NCI-H748 (cell line): ENCODE results near the gene WDR1.
"Not testable (repeated sequence)": the region's sequence is repeated elsewhere in the genome, so short reads cannot be mapped to it uniquely, and the experiment has no call there.

Experiments used
- DNase-seq: peaks from one replicate; lab custom pipeline; 2025; ENCODE audit not compliant: unreplicated experiment; lab: John Stamatoyannopoulos, UW

Gene WDR1

DNA sequence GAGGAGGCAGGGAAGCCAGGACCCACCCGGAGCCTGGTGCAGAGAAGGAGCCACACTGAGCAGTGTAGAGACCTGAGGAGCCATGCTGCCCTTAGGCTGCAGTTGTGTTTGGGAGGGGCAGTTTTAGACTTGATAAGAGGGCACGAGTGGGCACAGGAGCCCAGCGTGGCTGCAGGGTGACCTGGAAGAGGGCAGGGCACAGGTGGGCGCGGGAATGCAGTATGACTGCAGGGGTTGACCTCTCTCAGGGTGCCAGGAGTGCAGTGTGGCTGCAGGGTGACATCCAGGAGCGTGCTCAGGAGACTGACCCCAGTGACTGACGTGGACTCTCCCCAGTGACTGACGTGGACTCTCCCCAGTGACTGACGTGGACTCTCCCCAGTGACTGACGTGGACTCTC is 14.6 kb upstream of the WDR1 start:
- no peak for DNase-seq

DNA sequence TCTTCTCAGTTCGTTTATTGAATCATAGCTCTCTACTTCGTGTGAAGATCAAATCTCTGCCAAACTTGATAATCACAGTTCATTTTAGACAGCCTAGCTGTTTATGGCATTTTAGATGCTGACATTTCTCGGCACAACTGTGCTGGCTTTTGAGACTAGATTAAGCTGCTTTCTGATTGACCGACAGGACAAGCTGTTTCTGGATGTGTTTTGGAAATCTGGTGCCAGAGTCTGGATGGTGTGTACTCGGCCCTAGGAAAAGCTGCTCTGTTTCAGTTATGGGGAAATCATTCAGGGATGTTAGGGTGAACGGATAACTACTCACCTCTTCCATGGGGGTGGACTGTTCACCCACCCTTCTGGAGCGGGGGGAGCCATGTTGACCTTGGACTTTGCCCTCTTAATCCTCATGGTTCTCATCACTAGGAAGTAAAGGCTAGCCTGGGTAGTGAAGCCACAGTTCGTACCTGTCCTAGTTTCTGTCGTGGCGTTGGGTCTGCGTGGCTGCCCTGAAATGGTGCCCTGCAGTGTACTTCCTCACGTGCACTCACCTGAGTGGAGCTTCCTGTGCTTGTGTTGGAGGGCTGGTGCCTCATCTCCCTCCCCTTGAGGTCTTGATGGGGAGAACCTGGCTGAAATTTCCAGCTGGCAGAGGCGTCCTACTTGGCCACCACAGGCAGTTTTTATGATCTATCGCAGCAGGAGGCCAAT is 13.7 kb upstream of the WDR1 start:
- no peak for DNase-seq

DNA sequence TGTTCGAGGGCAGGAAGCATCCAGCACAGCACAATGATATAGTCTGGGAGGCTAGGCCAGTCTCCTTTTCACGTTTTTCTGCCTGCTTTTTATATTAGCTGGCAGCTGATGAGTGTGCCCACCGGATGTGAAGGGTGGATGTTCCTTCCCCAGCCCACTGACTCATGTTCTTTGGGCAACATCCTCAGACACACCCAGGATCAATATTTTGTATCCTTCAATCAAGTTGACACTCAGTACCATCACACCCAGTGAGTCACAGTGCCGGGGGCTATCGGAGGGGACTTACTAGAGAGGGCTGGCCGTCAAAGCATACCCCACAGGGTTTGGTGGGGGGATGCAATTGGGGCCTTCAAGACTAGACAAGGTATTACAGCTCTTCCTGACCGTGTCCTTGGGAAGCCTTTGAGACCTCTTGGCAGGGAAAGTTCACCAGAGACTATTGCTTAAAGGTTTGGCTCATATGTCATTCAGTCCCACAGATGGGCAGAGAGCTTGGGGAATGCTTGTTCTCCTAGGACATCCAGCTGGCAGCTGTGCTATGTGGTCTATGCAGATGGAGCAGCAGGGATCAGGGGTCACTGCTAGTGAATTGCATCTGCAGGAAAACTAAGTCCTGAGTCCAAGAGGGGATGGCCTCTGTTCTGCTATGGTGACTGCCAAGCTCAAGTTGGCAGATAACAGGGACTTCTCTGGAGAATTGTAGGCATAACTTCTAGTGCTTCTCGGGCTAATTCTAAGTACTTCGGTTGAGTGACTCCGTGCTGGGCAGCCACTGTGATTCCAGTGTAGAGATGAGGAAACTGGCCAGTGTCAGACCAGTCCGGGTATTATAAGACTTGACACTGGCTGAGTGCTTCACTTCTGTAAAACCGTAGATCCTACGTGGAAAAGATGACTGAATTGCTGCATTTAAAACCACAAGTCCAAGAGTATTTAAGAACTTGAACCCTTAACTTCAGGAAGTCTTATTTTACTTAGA is 12.9 kb upstream of the WDR1 start:
- DNase-seq = no peak

DNA sequence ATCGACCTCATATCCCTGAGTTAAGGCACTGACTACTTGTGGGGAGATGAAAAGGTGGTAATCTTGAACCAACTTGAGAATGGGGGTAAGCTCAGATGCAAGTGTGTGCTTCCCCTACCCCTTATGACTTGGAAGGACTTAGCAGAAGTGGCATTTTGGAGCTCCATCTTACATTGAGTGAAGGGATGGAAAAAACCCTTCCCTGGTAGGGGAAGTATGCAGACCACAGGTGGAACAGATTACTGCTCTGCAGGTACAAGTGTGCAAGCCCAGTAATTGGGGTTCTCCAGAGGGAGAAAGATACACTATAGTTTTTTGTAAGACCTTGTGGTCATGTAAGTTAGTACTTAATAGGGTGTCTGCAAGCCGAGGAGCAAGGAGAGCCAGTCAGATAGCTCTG is 12.2 kb upstream of the WDR1 start:
- no peak for DNase-seq

DNA sequence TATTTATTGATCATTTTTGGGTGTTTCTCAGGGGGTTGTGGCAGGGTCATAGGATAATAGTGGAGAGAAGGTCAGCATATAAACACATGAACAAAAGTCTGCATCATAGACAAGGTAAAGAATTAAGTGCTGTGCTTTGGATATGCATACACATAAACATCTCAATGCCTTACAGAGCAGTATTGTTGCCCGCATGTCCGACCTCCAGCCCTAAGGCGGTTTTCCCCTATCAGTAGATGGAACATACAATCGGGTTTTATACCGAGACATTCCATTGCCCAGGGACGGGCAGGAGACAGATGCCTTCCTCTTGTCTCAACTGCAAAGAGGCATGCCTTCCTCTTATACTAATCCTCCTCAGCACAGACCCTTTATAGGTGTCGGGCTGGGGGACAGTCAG is 10.9 kb upstream of the WDR1 start:
- not testable (repeated sequence) for DNase-seq

DNA sequence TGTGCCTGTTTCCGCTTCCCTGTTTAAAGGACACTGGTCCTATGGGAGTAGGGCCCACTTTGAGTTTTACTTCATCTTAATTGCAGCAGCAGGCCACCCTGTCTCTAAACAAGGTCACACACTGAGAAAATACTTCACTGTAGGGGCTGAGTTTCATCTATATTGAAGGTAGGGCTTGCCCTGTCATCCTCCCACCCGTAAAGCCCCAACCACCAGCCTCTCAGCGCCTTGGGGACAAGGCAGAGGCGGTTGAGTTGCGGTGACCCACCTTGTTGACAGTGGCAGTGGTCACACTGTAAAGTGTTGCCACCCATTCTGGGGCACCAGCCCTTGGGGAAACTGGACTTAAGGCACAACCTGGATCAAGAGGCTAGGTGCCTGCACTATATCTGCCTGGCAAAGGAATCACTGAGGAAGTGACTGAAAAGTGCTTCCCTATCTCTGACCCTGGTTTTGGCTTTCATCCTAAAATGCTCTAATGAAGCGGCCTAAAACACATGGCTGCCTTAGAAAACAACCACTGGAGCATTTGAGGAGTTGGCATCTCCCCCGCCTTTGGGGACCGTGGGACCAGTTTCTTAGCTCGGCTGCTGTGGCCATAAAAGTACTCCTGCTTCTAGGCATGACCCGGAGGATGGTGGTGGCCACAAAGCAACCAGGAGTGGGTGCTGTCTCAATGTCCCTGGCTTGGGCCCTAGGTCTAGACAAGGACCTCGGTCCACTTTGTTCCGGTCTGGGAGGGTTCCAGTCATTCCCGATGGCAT is 7.8 kb upstream of the WDR1 start:
- DNase-seq = no peak

DNA sequence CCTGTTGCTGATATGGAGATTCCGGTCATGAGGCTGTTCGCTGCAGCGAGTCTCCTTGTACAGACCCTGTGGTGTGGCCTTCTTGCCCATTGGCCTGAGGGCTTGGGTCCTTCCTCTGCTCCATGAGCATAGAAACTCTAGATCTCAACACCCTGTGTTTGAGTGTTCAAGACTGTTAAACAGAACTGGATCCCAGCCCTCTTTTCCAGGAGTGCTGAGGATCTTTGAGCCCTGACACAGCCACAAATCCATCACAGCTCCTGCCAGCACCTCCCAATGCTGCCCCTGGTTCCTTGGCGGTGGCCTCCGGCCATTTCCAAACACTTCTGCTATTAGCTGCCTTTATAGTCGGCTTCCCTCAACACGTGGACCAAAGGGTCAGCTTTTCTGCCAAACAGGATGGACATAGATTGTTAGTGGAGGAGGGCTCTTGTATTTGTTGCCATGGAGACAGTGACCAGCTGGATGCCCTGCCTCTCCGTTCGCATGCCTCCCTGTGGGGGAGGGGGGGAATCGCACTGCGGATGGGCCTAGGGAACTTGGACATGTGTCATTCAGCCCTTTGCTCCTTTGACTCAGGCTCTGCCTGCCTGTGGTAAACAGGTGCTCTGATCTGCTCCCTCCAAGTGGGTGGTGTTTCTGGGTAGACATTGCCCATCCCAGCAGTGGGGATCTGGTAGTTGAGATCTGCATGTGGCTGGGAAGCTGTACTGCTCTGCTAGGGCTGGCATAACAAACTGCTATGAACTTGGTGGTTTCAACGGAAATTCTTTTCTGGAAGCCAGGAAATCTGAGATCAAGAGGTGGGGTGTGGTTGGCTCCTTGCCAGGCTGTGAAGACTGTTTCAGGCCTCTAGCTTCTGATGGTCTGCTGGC is 6.9 kb upstream of the WDR1 start:
- DNase-seq = peak; percentile 76

DNA sequence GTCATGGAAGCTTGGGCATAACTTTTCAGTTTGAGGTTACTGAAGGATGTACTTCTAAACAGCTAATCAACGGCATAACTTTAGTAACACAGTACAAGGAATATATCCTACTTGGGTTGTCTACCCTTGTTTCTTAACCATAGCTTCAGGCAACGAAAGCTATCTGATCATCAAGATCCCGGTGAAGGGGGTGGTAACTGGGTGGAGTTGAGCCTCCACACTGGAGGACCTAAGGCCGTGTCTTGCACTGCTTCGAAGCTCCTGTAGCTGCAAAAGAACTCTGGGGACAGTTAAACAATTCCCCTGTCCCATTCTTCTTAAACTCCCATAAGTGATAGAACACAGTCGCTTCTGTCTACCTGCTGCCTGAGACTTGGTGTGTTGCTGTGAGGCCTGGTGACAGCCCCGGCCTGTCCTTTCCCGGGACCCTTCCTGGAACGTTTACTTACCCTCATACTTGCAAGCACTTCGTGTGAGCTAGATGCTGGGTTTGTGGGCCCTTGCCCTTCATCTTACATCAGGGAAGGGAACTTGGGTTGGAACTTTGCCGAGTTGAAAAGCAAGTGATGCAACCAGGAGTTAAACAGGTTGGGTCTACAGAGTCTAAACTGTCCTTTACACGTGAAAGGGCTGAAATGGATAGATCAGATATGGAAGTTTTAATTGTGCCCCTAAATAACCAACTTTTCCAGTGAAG is 5.8 kb upstream of the WDR1 start:
- no peak for DNase-seq

DNA sequence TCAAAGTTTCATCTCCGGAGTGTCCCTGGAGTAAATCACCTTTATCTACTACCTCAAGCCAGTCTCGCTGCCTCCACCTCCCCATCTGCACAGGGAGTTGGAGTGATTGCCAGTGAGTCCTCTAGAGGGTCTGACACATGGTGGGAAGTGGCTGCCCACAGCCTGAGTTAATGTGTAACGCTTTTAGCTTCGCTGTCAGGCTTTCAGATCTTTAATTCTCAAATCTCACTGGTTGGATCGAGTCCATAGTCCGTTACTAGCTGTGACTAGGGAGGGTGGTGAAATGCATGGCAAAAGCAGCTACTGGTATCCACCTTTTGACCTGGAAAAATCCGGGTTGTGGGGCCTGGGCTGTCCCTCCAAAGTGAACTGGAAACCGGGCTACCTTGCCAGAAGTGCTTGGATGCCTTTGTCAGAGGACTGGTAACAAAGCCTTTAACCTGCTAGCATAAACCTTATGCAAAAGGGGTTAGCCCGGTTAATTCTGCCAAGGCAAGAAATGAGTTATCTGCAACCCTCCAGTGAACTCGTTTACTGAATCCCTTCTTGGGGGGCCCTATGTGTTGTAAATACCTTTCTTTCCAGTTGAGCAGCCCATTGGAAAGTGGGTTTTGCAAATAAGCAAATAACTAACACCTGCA is 5.1 kb upstream of the WDR1 start:
- no peak for DNase-seq

DNA sequence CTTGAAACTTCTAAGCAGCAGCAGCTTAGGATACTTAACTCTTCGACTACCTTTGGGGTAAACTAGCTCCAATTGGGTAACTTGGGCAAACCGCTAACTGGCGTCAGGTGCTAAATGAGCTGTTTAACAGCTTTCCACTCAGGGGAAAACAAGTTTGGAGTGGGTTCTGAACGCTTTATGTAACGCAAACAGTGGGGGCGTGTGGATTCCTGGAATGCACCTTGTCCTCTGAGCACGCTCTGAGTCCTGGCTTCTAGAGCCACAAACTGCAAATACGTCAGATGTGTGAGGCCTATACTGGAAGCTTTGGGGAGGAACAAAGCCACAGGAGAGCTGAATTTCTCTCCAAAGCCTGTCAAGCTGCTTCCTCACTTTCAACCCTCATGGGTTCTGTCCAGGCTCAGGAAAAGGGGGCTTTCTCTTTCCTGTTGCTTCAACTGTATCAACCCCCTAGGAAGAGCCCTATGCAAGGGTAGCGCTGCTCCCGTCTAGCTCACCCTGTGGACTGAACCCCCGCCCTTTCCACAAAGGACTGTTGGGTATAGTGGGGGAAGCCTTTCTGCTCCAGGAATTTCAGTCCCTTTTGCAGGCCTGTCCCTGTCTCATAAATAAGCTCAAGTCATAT is 4.5 kb upstream of the WDR1 start:
- DNase-seq = no peak

DNA sequence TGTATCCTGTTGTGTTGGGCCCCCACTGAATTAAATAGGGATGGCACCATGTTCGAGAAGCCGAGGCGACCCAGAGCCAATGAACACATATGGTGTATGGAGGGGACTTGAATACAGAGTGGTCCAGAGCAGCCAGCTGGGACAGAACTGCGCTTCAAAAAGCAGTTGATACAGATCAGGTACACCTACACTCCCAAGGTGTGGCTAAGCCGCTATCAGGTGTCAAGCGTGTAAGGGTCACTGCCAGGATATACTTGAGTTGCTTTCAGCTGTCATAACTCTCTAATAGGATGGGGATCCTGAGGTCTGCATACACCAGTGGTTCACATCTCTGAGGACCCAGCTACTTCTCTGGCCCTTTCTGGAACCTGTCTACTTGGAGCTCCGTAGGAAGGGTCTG is 3.2 kb upstream of the WDR1 start:
- DNase-seq = peak; percentile 3

DNA sequence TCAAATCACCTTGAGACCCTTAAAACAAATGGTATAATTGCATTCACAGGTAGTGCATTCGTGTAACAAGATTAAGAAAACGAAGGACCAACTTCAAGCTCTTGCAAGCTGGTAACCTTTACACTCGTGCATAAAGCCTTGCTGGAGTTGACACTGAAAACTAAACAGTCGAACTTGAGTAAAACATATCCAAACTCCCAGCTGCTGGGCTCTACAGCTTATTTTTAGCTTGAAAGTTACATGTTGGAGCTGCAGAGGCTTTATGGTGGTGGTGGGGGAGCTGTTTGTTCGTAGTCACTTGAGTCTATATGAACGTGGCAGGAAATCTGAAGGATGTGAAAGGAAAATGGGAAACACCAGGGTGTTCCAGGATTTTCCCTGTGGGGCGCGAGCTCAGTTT is 2.7 kb upstream of the WDR1 start:
- no peak for DNase-seq

DNA sequence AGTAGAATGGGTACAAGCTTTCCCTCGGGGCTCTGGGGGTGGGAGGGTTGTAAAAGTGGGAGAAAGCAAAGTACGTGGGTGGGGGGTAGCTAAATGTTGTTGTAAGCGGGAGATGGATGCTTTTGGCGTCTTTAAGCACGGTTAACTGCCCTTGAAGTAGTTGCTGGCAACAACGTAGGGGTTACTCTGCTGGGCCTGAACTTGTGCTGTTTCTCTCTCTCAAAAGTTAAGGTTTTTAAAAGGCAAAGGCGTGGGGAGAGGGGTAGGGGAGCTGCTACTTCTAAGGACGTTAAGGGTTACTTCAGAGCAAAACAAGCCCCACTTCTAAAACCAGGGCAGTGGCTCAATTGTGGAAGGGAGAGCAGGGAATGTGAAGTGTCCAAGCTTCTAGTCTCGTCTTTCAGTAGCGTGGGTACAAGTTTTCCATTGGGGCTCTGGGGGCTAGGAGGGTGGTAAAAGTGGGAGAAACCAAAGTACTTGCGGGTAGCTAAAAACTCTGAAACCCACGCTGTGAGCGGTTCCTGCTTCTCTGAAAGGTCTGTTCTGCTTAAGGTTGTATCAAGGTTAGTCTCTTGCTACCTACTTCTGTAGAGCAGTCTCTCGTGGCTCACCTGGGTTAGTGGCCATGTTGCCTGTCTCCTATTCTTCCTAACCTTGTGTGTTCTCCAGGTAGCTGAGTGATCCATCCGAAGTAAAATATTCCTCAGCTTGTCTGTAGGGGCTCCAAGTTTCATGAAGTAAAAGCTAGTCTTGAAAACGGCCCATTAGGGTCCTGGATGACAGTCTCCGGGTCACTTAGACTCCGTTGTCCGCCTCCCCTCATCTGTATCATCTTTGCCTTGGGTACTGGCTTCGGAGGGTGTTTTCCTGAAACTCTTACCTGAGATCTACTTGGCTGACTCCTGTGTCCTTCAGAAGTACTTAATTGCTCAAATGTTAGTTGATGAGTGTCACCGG is 1.7 kb upstream of the WDR1 start:
- no peak for DNase-seq

DNA sequence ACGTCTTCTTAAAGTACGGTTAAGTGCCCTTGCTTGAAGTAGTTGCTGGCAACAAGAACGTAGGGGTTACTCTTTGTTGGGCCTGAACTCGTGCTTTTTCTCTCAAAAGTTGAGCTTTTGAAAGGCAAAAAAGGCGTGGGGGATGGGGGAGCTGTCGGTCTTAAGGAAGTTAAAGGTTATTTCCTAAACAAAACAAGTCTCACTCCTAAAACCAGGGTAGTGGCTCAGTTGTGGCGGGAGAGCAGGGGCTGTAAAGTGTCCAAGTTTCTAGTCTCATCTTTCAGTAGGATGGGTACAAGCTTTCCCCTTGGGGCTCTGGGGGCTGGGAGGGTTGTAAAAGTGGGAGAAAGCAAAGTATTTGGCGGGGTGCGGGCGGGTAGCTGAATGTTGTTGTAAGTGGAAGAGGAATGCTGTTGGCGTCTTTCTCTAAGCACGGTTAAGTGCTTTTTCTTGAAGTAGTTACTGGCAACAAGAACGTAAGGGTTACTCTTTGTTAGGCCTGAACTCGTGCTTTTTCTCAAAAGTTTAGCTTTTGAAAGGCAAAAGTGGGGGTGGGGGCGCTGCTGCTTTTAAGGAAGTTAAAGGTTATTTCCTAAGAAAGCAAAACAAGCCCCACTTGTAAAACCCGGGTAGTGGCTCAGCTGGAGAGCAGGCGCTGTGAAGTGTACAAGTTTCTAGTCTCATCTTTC is 904 bp upstream of the WDR1 start:
- DNase-seq = no peak

DNA sequence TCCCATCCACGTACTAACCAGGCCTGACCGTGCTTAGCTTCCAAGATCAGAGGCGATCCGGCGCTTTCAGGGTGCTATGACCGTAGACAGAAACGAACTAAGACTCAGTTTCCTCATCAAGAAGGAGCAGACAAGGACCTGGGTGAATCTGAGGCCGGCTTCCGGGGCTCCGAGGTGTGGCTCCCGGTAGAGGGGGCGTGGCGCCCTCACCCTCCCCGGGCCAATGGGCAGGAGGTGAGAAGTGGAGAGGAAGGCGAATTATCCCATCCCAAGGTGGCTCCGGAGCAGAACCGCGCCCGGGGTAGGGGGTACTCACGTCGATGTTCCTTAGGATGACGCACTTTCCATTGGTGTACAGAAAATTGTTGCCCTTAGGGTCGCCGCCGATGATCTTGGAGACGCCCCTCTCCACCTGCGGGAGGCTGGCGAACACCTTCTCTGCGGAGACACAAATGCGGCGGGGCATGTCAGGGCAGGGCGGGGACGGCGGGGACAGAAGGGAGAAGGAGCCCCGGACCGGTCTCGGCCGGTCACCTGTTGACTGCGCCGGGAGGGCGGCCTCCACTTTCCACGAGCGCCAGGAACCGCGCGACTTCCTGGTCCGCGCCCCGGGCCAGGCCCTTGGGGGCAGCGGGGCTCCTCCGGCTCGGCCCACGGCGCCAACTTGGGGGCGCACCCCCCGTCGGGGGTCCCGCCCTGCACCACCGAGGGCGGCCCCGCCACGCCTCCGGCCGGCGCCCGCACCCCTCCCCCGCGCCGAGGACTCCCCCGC is 616 bp downstream of the WDR1 start:
- peak; percentile 61 for DNase-seq

DNA sequence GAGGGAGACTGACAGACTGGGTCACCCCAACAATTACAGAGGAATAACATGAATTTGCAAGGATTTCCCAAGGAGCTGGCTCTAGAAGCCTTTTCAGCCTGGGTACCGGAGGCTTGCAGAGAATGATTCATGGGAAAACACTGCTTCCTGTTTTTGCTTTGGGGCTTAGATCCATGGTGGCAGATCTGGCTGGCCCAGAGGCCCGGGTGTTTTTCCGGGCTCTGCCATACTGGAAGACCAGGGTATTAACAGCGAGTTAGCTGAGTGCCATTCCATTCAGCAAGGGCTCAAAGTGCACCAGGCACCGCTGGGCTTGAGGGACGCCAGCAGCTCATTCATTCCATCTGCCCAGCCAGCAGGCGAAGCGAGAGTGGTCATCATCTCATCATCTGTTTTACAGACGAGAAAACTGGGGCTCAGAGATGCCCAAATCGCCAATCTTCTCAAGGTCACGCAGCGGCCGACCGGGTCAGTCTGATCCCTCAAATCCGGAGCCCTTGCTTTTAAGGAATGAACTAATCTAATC is 1.3 kb downstream of the WDR1 start:
- no peak for DNase-seq
